ENCODE data around the gene DMBX1.

Gene DMBX1

DNA sequence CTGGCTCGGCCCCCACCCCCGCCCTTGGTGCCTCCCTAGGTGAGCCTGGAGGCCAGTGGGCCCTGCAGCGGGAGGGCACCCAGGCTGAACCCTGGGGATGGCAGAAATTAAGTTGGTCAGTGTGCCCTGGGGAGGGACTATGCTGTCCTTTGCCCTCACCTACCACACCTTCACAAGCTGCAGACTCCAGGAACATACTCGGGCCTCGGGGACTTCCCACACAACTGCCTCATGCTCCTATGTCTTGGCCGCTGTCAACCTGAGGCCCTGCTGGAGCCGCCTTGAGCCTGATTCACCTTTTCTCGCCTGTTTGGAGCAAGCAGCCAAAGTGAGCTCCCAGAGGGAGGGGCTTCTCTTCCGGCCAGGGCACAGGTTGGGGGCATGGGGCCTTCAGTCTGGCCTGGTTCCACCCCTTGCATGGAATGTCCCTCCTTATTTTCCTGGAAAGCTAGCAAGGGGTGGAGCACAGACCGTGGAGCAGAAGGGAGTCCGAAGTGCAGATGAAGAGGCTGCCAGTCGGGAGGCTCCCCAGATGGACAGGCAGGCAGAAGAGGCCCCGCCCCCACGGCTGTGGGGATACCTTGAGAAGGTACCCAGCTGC lies 37.2 kb downstream of the DMBX1 start:
- no peak for DNase-seq

- peak; percentile 71 for DNase-seq
Observed at GRCh38 chr1:46527474-46528296, 38.0 kb downstream of the DMBX1 start.

- peak; percentile 39 for DNase-seq
Observed at GRCh38 chr1:46528297-46528955, 38.8 kb downstream of the DMBX1 start.

GRCh38 chr1:46529031-46529630 lies 39.5 kb downstream of the DMBX1 start:
- DNase-seq: no peak

GRCh38 chr1:46530311-46530710 lies 40.7 kb downstream of the DMBX1 start:
- DNase-seq: no peak

DNA sequence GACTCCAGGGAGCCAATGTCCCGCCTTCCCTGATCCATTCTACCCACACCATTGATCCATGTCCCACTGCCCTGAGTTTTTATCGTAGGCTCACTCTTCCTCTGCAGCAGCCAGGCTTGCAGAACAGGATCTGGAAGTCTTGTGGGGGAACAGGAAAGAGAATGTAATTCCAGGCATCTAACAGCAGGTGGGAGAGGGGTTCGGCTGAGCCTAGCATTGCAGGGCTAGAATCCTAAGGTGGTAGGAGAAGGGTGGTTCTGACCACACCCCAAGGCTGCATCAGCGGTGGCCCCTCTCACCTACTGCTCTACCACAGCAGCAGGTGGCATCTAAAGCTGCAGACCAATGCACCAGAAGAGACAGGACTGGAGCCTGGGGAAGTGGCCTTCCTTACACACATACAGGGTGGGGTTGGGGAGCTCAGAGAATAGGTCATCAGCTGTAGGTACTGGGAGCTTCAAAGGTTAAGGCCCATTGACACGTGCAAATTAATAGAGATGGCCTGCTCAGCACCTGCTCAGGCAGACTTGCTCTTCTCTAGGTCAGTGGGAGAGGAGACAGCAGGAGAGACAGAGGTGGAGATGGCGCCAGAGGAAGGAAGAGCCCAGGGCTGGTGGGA lies 41.3 kb downstream of the DMBX1 start:
- DNase-seq: no peak

DNA sequence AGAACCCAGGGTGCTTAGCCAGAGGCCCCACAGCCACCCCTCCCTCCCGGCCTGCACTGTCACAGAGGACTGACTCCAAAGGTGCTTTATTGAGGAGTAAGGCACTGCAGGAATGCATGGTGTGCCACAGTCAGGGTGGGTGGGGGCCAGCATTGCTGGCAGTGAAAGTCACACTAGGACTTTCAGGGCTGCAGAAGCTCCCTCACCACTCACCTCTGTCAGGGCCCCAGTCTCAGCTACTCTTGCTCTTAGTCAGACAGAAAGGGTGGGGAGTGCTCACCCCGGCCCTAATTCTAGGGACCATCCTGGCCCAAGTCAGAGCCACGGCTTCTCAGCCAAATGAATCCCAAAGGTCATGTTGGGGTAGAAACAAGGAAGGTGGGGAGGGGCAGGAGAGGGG lies 42.5 kb downstream of the DMBX1 start:
- no peak for DNase-seq

DNA sequence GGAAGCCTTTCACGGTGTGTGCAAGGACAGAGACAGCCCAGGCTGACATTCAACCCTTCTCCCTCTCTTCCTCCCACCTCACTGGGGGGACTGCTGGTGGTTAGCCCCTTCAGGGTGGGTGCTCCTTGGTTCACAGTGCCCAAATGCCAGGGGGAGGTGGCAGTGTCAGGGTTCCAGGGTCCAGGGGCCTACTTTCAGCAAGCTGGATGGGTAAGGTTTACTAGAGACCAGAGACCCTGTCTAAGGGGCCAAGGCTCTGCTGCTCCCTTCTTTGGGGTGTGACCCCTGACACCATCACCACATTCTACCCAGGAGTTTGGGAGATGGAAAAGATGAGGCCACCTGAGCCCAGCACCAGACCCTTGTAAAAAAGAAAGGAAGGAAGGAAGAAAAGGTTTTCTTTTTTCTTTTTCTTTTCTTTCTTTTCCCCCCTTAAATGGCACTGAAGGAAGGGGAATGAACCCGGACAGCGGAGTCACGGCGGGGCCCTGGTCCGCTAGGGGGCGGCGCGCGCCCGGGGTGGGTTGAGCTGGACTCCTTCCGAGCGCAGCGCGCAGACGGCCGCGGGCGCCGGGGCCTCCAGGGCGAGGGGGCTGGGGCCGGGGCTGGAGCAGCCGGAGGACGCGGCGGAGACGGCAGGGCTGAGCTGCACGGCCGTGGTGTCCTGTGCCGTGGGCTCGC lies 43.0 kb downstream of the DMBX1 start:
- DNase-seq: peak; percentile 50

DNA sequence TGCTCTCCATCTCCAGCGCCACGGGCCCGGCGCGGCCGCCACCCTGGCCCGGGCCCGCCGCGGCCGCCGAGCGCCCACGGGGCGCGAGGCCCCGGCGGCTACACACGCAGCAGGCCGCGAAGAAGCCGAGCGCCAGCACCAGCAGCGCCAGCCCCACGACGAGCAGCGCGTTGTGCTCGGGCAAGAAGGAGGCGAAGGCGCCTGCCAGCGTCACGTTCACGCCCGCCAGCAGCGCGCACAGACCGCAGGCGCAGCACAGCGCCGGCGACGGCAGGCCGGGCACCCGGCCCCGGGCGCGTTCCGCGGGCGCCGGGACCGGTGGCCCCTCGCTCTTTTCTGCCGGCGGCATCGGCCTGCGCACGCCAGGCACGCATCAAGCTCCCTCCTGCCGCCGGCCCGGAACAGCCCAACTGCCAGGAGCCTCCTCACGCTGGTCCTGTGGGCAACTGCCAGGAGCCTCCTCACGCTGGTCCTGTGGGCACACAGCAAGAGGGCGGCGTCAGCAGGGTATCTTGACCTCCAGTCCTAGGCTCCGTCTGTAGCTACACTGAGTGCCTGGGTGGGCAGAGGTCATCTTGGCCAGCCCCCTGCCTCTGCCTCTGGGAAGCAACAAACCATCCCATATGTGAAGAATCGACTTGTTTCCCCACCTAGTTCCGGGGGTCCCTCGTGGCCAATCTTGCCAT lies 43.7 kb downstream of the DMBX1 start:
- DNase-seq: peak; percentile 24

DNA sequence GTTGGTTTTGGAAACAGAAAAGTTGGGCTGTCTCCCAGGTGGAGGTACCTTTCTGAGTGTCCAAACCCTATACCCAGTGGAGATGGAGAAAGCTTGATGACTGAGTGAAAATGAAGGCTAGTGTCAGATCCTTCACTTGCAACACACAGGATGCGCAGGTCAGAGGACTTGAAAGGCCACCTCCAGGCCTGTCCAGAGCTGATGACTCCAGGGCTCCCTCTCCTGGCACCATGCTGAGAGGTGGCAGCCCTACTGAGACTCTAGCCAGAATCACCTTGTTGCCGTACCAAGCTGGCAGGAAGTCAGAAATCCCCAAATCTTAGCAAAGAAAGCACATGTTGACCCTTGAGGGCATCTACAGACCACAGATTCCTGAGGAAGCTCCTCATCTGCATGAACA lies 45.4 kb downstream of the DMBX1 start:
- DNase-seq: no peak

GRCh38 chr1:46536527-46536926 lies 46.9 kb downstream of the DMBX1 start:
- DNase-seq: no peak

DNA sequence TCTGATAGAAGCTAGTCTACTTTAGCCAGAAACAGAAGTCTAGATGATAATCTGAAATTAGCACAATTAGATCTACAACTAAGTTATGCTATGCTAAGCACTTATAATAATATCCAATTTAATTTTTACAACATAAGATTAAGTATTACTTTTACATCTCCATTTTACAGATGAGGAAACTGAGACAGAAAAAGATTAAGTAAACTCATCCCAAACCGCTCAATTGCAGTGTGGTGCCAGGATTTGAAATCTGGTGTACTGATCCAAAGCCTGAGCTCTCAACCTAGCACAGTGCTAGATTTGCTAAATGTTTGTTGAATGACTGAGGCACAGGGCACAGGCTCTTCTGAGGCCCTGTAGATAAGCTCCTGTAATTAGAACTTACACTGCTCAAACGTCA lies 48.0 kb downstream of the DMBX1 start:
- DNase-seq: no peak

DNA sequence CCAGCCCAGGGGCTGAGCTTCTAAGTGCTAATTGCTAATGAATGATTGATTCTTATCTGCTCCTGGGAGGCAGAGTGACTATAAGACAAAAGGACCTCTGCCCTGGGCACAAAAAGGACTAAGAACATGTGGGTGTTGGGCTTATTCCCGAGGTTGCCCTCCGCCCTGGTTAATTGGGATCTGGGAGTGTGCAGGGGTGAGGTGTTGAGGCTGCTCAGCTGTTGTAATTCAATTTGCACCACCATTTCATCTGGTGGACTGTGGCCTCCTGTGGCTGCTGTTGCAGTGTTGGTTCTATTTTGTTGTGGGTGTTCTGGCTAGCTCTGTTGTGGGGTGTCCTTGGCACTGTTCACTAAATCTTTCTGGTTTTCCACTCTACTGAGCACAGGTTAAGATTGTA lies 48.5 kb downstream of the DMBX1 start:
- no peak for DNase-seq

All from fibroblast of upper back skin (primary cell).